BLaER1 (cell line): ENCODE measurements around the gene DHDH.
"Not testable (repeated sequence)": the region's sequence is repeated elsewhere in the genome, so short reads cannot be mapped to it uniquely, and the experiment has no call there.

Experiments used
- H3K27ac ChIP-seq: shearing (Covaris generic); formaldehyde crosslinking; 2 replicates; pipeline ENCODE4 v1.8.1; 2022
- H3K27me3 ChIP-seq: shearing (Covaris generic); formaldehyde crosslinking; 2 replicates; pipeline ENCODE4 v1.8.1; 2022
- H3K36me3 ChIP-seq: shearing (Covaris generic); formaldehyde crosslinking; 2 replicates; pipeline ENCODE4 v1.8.1; 2022
- H3K4me1 ChIP-seq: shearing (Covaris generic); formaldehyde crosslinking; 2 replicates; pipeline ENCODE4 v1.8.1; 2022
- H3K4me2 ChIP-seq: shearing (Covaris generic); formaldehyde crosslinking; 2 replicates; pipeline ENCODE4 v1.8.1; 2022
- H3K4me3 ChIP-seq: shearing (Covaris generic); formaldehyde crosslinking; 2 replicates; pipeline ENCODE4 v1.8.1; 2022
- H3K9ac ChIP-seq: shearing (Covaris generic); formaldehyde crosslinking; 2 replicates; pipeline ENCODE4 v1.8.1; 2022
- H3K9me3 ChIP-seq: shearing (Covaris generic); formaldehyde crosslinking; 2 replicates; pipeline ENCODE4 v1.8.1; 2022
- H4K20me1 ChIP-seq: shearing (Covaris generic); formaldehyde crosslinking; 2 replicates; pipeline ENCODE4 v1.8.1; 2022
- Cebpa-rat ChIP-seq: shearing (Covaris generic); IDR thresholded peaks from 2 replicates; pipeline ENCODE4 v1.8.1; 2022

DHDH gene

DNA sequence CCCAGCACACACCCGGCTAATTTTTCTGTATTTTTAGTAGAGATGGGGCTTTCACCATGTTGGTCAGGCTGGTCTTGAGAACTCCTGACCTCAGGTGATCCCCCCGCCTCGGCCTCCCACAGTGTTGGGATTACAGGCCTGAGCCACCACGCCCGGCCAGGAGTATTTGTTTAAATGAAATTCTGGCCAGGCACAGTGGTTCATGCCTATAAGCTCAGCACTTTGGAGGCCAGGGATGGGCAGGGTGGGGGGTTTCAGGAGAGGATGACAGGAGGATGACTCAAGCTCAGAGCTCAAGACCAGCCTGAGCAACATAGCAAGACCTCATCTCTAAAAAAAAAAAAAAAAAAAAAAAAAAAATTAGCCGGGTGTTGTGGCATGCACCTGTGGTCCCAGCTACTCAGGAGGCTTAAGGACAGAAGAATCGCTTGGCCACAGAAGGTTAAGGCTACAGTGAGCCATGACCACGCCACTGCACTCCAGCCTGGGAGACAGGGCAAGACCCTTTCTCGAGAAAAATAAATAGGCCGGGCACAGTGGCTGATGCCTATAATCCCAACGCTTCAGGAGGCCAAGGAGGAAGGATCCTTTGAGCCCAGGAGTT lies 8.2 kb upstream of the DHDH start:
- Histone ChIP-seq H3K36me3 (peaks cover 31% of the 10 kb centered on the region), H3K4me2 (no peak overlapping the region), H3K9ac (no peak overlapping the region), H4K20me1 (no peaks in the 10 kb centered on the region), H3K9me3 (no peaks in the 10 kb centered on the region), H3K4me3 (no peak overlapping the region), H3K27me3 (no peaks in the 10 kb centered on the region), H3K27ac (no peak overlapping the region), H3K4me1 (no peaks in the 10 kb centered on the region)
- no peak for TF ChIP-seq Cebpa-rat

DNA sequence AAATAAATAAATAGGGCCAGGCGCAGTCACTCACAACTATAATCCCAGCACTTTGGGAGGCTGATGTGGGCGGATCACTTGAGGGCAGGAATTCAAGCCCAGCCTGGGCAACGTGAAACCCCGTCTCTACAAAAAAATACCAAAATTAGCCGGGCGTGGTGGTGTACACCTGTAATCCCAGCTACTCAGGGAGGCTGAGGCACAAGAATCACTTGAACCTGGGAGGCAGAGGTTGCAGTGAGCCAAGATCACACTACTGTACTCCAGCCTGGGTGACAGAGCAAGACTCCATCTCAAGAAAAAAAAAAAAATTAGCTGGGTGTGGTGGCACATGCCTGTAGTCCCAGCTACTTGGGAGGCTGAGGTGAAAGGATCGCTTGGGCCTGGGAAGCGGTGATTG lies 7.6 kb upstream of the DHDH start:
- not testable (repeated sequence) for H3K9ac ChIP-seq, H3K27ac ChIP-seq, H3K4me1 ChIP-seq, H3K27me3 ChIP-seq, H4K20me1 ChIP-seq, H3K4me3 ChIP-seq, H3K9me3 ChIP-seq, H3K4me2 ChIP-seq
- peaks cover 26% of the 10 kb centered on the region for H3K36me3 ChIP-seq

DNA sequence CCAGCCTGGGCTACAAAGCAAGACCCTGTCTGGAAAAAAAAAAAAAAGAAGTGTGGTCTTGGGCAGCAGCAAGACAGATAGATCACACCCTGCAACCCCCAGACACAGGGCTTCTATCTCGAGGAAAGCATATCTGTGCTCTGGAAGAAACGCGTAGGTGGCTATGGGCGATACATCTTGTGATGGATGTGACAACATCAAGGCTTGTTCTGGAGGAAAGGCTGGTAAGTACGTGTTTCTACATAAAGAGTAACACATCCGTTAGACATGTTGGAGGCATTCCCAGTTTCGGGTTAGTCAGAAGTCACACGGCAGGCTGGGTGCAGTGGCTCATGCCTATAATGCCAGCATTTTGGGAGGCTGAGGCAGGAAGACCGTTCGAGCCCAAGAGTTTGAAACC lies 6.6 kb upstream of the DHDH start:
- Histone ChIP-seq H3K27me3 (no peaks in the 10 kb centered on the region), H3K4me3 (no peak overlapping the region), H3K27ac (no peak overlapping the region), H3K4me2 (no peak overlapping the region), H4K20me1 (no peaks in the 10 kb centered on the region), H3K9me3 (no peaks in the 10 kb centered on the region), H3K4me1 (no peaks in the 10 kb centered on the region), H3K36me3 (peaks cover 16% of the 10 kb centered on the region), H3K9ac (no peak overlapping the region)
- TF ChIP-seq Cebpa-rat = no peak

DNA sequence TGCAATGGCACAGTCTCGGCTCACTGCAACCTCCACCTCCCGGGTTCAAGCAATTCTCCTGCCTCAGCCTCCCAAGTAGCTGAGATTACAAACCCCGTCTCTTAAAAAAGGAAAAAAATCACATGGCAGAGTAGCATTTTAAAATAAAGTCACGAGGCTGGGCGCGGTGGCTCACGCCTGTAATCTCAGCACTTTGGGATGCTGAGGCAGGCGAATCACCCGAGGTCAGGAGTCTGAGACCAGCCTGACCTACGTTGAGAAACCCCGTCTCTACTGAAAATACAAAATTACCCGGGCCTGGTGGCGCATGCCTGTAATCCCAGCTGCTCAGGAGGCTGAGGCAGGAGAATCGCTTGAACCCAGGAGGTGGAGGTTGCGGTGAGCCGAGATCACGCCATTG lies 5.8 kb upstream of the DHDH start:
- H3K9me3 ChIP-seq, H3K4me3 ChIP-seq, H3K9ac ChIP-seq, H3K4me1 ChIP-seq, H3K27ac ChIP-seq, H3K4me2 ChIP-seq, H3K27me3 ChIP-seq, H4K20me1 ChIP-seq: not testable (repeated sequence)
- H3K36me3 ChIP-seq = peaks cover 10% of the 10 kb centered on the region

DNA sequence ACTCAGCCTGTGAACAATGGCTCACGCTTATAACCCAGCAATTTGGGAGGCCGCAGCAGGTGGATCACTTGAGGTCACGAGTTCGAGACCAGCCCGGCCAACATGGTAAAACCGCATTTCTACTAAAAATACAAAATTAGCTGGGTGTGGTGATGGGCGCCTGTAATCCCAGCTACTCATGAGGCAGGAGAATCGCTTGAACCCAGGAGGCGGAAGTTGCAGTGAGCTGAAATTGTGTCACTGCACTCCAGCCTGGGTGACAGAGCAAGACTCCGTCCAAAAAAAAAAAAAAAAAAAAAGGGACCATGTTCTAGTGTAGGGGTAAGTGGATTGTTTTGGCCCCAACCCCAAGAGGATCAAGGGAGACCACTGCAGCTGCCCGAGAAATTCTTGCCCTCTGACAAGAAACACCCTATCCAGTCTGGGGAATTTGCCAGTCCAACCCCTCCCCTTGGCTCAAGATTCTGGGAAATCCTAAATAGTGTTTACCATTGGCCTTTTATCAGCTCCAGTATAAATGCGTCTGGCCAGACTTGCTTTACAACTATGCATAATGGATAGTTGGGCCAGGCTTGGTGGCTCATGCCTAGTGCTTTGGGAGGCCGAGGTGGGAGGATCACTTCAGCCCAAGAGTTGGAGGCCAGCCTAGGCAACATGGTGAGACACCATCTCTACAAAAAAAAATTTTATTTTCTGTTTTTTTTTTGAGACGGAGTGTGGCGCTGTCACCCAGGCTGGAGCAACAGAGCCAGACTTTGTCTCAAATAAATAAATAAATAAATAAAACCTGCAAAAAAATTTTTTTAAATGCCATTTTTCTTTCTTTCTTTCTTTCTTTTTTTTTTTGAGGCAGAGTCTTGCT lies 5.1 kb upstream of the DHDH start:
- TF ChIP-seq Cebpa-rat = no peak
- Histone ChIP-seq H3K4me1 (no peaks in the 10 kb centered on the region), H3K36me3 (peaks cover 3% of the 10 kb centered on the region; the same call in 1 of the 2 replicates), H3K4me3 (no peak overlapping the region), H3K9me3 (no peaks in the 10 kb centered on the region), H3K4me2 (no peak overlapping the region), H4K20me1 (no peaks in the 10 kb centered on the region), H3K27ac (no peak overlapping the region), H3K9ac (no peak overlapping the region), H3K27me3 (peaks cover 13% of the 10 kb centered on the region)

DNA sequence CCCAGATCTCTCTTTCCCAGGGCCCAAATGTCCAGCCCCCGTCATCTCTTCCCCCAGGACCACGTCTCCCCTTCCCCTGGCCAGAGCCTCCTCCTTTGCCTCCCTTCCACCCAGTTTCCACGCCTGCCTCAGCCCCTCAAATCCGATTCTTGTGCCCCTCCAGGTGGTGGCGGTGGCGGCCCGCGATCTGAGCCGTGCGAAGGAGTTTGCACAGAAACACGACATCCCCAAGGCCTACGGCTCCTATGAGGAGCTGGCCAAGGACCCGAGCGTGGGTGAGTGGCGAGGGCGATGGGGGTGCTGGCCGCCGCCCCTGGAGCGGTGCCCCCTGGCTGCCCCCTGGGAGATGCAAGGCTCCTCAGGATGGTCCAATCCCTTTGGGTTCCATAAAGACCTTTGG lies 1.3 kb downstream of the DHDH start:
- H3K4me1 ChIP-seq = peaks cover 17% of the 10 kb centered on the region
- peaks cover 24% of the 10 kb centered on the region for H3K27me3 ChIP-seq
- H3K9me3 ChIP-seq = 0 out of 2 replicates have a peak, but pooled peaks cover 3% of the 10 kb centered on the region
- H3K27ac ChIP-seq = no peak overlapping the region
- no peak for TF ChIP-seq Cebpa-rat
- H3K36me3 ChIP-seq = no peaks in the 10 kb centered on the region; the same call in 1 of the 2 replicates
- H3K4me3 ChIP-seq = no peak overlapping the region
- no peaks in the 10 kb centered on the region for H4K20me1 ChIP-seq
- no peak overlapping the region for H3K9ac ChIP-seq
- H3K4me2 ChIP-seq = no peak overlapping the region

DNA sequence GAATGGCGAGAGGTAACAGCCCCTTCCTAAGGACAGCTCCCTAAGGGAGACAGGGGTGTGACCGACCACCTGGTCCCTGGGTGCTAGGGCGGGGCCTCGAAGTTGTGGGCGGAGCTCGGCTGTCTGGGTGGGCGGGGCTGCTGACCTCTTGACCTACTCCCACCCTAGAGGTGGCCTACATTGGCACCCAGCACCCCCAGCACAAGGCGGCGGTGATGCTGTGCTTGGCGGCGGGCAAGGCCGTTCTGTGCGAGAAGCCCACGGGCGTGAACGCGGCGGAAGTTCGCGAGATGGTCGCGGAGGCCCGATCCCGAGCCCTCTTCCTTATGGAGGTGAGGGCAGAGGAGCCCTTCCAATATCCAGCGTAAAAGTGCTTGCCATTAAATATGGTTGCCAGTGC lies 2.4 kb downstream of the DHDH start:
- Histone ChIP-seq H3K4me3 (no peak overlapping the region), H3K9me3 (peaks cover 12% of the 10 kb centered on the region), H3K4me1 (peaks cover 17% of the 10 kb centered on the region), H3K27me3 (peaks cover 24% of the 10 kb centered on the region), H3K27ac (no peak overlapping the region), H3K9ac (no peak overlapping the region), H3K36me3 (peaks cover 4% of the 10 kb centered on the region), H4K20me1 (no peaks in the 10 kb centered on the region), H3K4me2 (no peak overlapping the region)
- TF ChIP-seq Cebpa-rat = no peak

DNA sequence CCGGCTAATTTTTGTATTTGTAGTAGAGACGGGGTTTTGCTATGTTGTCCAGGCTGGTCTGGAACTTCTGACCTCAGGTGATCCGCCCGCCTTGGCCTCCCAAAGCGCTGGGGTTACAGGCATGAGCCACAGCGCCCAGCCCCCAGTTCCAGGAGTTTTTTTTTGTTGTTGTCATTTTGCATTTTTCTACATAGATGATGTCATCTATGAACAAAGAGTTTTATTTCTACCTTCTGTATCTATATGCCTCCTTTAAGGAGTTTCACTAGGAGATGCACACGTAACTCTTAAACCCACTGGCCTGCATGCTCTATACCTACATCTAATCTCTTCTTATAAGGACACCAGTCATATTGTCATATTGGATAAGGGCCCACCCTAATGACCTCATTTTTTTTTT lies 4.8 kb downstream of the DHDH start:
- TF ChIP-seq Cebpa-rat = no peak
- Histone ChIP-seq H3K27ac (no peak overlapping the region), H4K20me1 (no peaks in the 10 kb centered on the region), H3K4me1 (peaks cover 19% of the 10 kb centered on the region), H3K9ac (no peak overlapping the region), H3K27me3 (peaks cover 12% of the 10 kb centered on the region), H3K36me3 (peaks cover 13% of the 10 kb centered on the region), H3K9me3 (peaks cover 20% of the 10 kb centered on the region), H3K4me3 (no peak overlapping the region), H3K4me2 (peak overlapping the region; percentile 39)

DNA sequence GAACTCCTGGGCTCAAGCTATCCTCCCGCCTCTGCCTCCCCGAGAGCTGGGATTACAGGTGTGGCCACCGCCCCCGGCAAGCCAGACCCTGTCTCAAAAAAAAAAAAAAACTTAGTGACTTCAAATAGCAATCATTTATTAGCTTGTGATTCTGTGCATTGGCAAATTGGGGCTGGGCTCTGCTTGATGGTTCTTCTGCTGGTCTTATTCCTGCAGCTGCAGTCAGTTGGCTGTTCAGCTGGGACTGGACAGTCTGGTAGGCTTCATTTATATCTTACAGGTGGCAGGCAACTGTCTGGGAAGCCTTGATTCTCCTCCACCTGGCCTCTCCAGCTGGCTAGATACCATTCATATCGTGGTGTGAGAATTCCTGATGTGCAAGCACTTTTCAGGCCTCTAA lies 7.4 kb downstream of the DHDH start:
- Histone ChIP-seq H3K27ac (no peak overlapping the region), H3K4me3 (no peak overlapping the region), H3K36me3 (peaks cover 13% of the 10 kb centered on the region), H3K27me3 (no peaks in the 10 kb centered on the region), H4K20me1 (no peaks in the 10 kb centered on the region), H3K4me1 (peaks cover 31% of the 10 kb centered on the region), H3K4me2 (no peak overlapping the region), H3K9me3 (peaks cover 20% of the 10 kb centered on the region), H3K9ac (no peak overlapping the region)
- no peak for TF ChIP-seq Cebpa-rat

DNA sequence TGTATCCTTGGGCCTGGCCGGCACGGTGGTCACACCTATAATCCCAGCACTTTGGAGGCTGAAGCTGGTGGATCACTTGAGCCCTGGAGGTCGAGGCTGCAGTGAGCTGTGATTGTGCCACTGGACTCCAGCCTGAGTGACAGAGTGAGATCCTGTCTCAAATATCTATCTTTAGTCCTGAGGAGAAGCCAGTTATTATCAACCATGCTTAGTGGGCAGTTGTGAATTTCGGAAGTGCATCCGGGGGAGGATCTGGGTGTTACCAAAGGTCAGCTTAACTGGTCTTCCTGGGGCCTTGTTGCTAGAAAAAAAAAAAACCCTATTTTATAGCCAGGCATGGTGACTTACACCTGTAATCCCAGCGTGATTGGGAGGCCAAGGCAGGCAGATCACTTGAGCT lies 9.6 kb downstream of the DHDH start:
- no peak overlapping the region for H3K9ac ChIP-seq
- H3K4me1 ChIP-seq = peaks cover 31% of the 10 kb centered on the region
- no peak overlapping the region for H3K4me3 ChIP-seq
- H3K27me3 ChIP-seq = no peaks in the 10 kb centered on the region
- H4K20me1 ChIP-seq = no peaks in the 10 kb centered on the region
- H3K27ac ChIP-seq = no peak overlapping the region
- H3K9me3 ChIP-seq = peaks cover 39% of the 10 kb centered on the region
- H3K4me2 ChIP-seq = no peak overlapping the region
- peaks cover 24% of the 10 kb centered on the region for H3K36me3 ChIP-seq
- TF ChIP-seq Cebpa-rat = no peak
